HG02759 (cell line): ENCODE data around the gene SFSWAP.

Experiments
- ATAC-seq: cut with Tn5 transposase; IDR thresholded peaks from one replicate; pipeline ENCODE4 v1.9.1; 2021; ENCODE audit warnings: mild to moderate bottlenecking, moderate library complexity; ENCODE audit not compliant: unreplicated experiment

The SFSWAP gene

GRCh38 chr12:131784909-131785762 lies 74.2 kb downstream of the SFSWAP start:
- no peak for ATAC-seq

DNA sequence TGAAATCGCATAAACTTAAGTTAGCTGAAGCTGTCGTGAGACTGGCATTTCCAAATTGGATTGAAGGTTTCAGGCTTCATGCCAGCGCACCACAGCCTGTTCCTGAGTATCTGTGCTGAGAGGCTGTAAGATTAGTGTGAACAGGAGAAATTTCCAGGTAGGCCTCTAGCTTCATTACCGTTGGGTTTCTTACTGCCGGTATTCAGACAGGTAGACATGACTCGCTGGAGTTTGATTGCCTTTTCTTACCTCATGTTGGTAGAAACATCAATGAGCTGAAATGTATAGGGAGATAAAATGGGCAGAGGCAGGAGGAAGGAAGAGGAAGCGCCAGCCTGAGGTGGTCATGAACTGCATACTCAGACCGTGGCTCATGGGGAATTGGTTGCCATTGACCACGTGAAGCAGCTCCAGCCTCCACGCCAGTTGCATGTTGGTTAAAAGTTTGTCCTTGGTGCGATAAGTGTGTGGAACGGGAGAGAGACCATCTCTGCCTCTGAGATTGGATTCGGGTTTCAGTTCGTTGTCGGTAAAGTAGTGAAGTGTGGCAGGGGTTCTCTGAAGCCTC lies 75.0 kb downstream of the SFSWAP start:
- ATAC-seq = no peak

GRCh38 chr12:131786331-131786730 lies 75.4 kb downstream of the SFSWAP start:
- ATAC-seq = no peak

DNA sequence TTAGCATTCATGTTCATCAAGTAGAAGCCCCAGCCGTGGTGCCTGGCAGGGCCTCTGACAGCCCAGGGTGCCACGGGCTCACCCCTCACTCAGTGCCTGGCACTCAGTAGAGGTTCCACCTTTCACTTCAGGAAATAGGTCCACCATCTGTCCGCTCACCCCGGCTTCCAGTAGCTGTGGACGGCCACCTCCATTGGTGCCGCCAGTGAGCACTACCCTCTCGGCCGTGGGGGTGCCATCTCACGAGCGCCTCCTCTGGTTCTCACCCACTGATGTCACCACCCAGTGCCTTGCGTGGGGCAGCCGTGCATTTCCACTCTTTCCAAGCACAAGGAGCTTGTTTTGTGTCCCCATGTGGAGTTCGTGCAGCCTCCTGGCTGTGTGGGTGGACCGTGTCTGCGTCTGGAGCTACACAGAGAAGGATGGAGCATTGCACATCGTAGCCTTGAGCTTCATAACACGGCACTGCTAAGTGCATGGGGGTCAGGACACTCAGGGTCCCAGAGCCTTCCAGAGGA lies 76.3 kb downstream of the SFSWAP start:
- ATAC-seq = no peak

GRCh38 chr12:131788070-131788469 lies 77.2 kb downstream of the SFSWAP start:
- no peak for ATAC-seq

DNA sequence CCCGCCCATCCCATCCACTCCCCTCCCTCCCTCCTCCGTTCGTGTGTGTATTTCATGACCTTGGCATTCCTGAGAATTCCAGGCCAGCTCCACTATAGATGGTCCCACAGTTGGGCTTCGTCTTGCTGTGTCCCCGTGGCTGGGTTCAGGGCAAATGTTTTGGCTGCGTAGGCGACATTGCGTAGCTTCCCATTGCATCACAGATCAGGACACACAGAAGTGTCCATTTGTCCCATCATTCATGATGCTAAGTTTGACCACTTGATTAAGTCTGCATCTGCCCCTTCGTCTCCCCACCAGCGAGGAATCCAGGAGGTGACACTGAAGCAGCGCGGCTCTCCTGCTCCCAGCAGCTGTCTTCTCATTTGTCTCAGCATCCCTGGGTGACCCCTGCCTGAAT lies 78.7 kb downstream of the SFSWAP start:
- ATAC-seq = no peak

GRCh38 chr12:131793243-131794022 lies 82.5 kb downstream of the SFSWAP start:
- ATAC-seq = no peak

DNA sequence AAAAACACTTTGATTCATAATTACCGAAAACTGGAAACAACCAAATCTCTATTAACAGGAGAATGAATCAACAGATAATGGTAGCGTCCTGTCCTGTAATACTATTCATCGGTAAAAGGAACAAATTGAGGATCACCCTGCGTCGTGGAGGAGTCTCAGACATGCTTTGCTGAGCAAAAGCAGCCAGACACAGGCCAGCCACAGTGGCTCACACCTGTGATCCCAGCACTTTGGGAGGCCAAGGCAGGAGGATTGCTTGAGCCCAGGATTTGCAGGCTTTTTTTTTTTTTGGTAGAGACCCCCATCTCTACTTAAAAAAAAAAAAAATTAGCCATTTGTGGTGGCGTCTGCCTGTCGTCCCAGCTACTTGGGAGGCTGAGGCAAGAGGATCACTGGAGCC lies 83.2 kb downstream of the SFSWAP start:
- no peak for ATAC-seq

DNA sequence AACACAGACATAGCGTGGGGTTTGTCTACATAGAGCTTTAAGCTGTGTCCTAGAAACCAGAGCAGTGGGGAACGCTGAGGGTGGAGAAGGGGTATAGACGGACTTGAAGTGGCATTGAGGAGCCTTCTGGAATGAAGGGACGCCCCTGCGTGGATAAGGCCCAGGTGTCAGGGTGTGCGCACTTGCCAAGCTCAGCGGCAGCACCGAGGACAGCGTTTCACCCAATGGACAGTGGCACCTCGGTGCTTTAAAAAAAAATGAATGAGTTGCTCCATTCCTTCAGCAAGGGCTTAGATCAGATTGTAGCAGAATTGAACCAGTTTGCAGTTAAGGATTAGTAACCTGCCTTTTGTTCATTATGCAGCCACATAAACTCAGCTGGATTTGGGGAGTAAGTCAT lies 83.7 kb downstream of the SFSWAP start:
- no peak for ATAC-seq

DNA sequence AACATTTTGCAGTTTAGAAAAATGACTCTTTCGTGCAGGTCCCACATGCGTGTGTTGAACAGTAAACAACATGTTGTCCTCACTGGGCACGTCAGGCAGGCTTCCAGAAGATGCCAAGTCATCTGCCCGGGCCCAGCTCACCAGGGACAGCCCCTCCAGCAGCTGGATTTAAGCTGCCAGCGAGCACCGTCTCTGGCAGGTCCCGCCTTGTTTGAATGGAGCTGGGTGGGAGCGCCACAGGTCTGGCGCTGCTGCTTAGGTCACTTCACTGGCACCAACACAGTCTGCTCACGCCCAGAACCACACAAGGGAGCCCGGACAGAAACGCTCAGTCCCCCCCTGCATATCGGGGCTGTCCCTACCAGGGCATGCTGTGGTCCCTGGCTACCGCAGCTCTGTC lies 84.2 kb downstream of the SFSWAP start:
- no peak for ATAC-seq

DNA sequence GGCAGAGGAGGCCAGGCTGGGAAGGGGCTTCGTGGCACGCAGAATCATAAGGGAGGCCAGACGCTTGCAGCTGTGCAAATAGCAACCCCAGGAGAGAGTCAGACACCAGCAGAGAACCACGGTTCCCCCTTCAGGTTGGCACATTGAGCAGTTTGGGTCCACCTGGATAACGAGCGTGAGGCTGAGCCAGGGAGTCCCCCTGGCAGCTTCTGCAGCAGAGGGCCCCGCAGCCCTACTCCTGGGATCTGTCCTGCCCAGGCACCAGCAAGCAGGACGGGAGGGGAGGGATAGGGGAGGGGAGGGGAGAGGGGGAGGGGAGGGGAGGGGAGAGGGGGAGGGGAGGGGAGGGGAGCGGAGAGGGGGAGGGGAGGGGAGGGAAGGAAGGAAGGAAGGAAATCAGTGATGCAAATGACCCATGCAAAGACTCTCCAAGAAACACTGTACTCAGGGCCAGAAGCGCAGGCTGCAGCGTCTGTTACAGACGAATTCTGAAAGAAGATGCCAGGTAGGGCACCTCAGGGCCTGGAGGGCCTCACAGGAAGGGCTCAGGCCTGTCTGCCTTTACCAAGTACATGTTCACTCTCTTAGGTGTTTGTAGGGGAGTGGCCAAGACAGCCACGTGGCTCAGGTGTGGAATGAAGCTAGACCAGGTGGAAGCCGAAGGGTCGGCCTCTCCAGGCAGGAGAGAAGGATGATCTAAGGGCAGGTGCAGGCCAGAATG lies 85.0 kb downstream of the SFSWAP start:
- ATAC-seq = no peak

DNA sequence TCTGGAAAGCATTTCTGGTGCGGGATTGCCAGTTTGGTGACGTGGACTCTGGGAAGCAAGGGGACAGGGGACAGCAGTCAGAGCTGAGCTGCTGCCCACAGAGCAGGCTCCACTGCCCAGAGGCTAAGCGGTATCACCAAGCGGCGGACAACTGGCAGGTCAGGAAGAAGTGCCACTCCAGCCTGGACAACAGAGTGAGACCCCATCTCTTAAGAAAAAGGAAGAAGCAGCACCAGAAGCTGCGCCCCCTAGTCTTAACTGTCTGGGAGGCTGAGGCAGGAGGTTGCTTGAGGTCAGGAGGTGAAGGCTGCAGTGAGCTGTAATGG lies 85.5 kb downstream of the SFSWAP start:
- ATAC-seq = no peak

DNA sequence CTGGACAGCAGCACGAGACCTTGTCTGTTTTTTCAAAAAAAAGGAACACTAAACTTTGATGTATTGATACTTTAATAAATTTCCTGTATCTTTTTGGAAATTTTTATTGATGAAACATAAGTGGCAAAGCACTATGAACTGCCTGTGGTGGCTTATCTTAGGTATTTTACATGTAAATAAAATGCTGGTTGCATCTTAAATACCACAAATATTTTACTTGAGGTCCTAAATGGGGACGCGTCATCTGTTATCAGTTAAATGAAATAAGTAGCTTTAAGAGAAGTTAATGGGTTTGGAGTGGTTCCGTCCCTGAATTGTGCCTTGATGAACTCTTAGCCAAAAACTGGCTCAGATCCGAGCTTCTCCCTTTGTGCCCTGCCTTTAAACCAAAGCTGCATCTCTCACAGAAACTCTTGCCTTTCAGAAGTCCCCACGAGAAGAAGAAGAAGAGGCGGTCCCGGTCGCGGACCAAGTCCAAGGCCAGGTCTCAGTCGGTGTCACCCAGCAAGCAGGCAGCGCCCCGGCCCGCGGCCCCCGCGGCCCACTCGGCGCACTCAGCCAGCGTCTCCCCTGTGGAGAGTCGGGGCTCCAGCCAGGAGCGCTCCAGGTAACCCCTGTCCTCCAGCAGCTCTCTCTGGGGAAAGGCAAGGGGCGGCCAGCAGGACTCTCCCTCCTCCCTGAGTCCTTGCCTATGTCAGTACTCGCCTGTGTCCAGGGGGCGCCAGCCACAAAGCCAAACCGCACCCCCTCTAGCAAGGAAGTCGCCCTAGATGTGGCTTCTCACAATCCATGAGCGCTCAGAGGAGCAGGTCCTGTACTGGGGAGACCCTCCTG lies 86.1 kb downstream of the SFSWAP start:
- no peak for ATAC-seq

DNA sequence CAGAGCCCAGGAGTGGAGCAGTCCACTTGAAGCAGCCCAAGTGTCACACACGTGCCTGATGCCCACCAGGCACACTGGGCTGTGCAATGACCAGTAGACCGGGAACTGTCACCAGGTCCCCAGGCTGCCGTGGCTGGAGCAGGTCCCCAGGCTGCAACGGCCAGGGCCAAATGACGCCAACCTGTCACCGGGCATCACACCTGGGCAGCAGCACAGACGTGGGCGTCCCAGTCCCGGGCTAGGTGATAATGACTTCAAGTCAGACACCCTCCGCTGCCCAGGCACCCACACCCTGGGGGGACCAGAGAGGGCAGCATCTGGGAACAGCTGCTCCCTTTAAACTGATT lies 86.7 kb downstream of the SFSWAP start:
- ATAC-seq = no peak

DNA sequence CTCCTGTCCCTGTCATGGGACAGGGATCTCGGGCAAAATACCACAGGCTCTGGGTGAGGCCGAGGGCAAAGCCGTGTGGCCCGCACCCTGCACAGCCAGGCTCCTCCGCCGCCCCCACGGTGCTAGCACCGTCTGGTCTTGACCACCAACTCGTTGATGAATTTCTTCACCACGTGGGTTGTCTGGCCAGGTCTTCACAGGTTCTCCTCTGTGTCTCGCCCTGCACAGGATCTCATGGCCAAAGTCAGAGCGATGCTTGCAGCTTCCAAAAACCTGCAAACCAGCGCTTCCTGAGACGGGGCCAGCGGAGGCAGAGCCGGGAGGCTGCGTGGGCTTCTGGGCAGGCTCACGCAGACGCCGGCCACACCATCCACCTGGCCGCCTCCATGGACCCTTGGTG lies 88.3 kb downstream of the SFSWAP start:
- no peak for ATAC-seq

DNA sequence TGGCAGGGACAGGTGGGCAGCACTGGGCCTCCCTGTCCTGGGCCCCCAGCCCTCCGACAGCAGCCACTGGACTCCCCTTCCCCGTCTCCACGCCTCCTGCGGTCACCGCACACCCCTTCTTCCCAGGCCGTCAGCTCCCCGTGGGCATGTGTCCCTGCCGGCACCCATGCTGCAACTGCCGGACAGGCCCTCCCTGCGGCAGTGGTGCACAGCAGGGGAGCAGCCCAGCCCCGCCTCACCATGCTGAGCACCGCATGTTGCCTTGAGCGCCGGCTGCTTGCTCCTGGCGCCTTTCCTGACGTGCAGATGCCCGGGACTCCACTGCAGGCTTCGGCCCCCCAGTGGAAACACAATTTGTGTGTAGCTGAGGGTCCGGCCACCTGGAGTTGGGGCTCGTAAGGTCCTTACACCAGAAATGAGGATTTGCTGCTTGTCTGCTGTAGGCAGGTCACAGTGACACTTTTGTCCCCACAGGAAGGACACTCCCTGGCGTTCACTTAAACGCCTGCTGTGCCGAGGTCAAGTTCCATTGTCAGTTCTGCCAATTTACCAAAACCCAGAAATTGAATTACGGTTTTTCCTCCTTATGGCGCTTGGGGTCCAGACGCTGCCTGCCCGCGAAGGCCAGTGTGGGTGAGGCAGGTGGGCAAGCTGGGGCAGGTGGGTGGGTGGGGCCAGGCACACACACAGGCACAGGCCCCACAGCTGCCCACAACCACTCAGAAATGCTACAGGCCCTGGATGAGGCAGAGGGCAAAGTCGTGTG lies 89.1 kb downstream of the SFSWAP start:
- no peak for ATAC-seq

- no peak for ATAC-seq
Observed at GRCh38 chr12:131800594-131801135, 89.8 kb downstream of the SFSWAP start.

- no peak for ATAC-seq
Observed at GRCh38 chr12:131801254-131801866, 90.5 kb downstream of the SFSWAP start.

- no peak for ATAC-seq
Observed at GRCh38 chr12:131803961-131804521, 93.2 kb downstream of the SFSWAP start.
